NB4 (cell line): ENCODE measurements around the gene COPG2.
"Not testable (repeated sequence)": the region's sequence is repeated elsewhere in the genome, so short reads cannot be mapped to it uniquely, and the experiment has no call there.

Experiments
- DNase-seq: peaks from one replicate; pipeline ENCODE4 v3.0.0; 2010; ENCODE audit warnings: low read depth
- H3K4me3 ChIP-seq: one replicate; pipeline ENCODE4 v1.5.1; 2011; ENCODE audit warnings: mild to moderate bottlenecking, low read depth, low read length, moderate library complexity
- MYC ChIP-seq: IDR thresholded peaks from 2 replicates; pipeline ENCODE4 v1.6.1; 2011; ENCODE audit warnings: low read depth, low read length
- POLR2A ChIP-seq: IDR thresholded peaks from 2 replicates; pipeline ENCODE4 v1.6.1; 2011; ENCODE audit warnings: mild to moderate bottlenecking; ENCODE audit not compliant: insufficient read length; ENCODE audit errors: extremely low read depth
- TF ChIP-seq, protein P1 (sequence below): IDR thresholded peaks from one replicate; pipeline ENCODE4 v1.5.1; 2012; ENCODE audit warnings: low read depth, low read length
- TF ChIP-seq, protein P2 (sequence below): IDR thresholded peaks from 2 replicates; pipeline ENCODE4 v1.6.1; 2011; ENCODE audit warnings: low read depth, low read length

Gene COPG2

DNA sequence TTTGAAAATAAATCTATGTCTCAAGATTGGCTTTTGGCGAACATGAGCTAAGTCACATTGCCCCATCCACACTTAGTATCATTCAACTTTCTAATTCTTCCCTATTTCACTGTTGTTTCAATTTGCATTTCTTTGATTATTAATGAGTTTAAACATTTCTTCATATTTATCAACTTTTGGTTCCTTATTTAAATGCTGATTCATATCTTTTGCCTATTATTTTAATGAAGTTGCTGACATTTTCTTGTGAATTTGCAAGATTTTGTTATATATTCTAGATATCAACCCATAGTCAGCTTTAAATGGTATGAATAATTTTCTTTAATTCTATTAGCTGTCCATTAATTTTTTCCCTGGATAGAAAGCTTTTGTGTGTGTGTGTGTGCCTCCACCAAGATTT, 32.2 kb upstream of the COPG2 start:
- DNase-seq = no peak
- H3K4me3 ChIP-seq = no peak overlapping the region
- TF ChIP-seq, protein P1, sequence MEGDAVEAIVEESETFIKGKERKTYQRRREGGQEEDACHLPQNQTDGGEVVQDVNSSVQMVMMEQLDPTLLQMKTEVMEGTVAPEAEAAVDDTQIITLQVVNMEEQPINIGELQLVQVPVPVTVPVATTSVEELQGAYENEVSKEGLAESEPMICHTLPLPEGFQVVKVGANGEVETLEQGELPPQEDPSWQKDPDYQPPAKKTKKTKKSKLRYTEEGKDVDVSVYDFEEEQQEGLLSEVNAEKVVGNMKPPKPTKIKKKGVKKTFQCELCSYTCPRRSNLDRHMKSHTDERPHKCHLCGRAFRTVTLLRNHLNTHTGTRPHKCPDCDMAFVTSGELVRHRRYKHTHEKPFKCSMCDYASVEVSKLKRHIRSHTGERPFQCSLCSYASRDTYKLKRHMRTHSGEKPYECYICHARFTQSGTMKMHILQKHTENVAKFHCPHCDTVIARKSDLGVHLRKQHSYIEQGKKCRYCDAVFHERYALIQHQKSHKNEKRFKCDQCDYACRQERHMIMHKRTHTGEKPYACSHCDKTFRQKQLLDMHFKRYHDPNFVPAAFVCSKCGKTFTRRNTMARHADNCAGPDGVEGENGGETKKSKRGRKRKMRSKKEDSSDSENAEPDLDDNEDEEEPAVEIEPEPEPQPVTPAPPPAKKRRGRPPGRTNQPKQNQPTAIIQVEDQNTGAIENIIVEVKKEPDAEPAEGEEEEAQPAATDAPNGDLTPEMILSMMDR = no peak
- TF ChIP-seq, protein P2, sequence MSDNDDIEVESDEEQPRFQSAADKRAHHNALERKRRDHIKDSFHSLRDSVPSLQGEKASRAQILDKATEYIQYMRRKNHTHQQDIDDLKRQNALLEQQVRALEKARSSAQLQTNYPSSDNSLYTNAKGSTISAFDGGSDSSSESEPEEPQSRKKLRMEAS = no peak
- TF ChIP-seq POLR2A (no peak), MYC (no peak)

DNA sequence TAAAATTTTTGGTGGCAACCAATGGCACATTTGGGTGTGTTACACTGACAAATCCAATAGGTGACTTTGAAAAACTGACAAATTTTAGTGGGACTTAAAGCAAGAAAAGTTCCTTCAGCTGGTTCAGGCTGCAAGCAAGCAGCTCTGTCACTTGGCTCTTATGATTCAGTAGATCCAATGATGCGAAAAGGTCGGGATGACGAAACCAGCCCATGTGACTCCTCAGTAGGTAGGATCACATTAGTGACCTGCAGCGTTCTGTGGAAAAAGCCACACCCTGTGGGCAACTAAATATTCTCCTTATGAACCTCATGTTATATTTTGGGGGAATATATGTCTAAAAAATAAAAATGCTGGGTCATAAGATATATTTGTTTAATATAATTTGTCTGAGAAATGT, 31.1 kb upstream of the COPG2 start:
- no peak overlapping the region for H3K4me3 ChIP-seq
- DNase-seq = peak; percentile 9
- no peak for TF ChIP-seq POLR2A
- TF ChIP-seq, protein P1 = no peak
- TF ChIP-seq, protein P2 = no peak
- no peak for TF ChIP-seq MYC

DNA sequence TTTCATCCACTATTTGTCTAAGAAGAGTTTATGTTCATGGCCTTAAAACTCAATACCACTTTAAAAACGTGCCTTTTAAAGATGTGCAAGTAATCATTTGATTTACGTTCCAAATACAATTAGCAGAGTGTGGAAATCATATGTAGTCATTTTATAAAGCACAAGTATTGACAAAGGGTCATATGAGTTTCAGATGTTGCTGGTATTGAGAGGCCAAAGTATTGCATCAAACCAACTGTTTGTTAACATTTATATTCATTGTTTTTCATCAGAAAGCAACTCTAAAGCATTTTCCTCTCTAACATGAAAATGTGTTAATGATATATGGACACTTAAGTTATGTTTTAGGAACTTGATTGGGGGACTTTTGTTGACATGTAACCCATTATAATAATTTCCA, 29.3 kb upstream of the COPG2 start:
- no peak for DNase-seq
- no peak overlapping the region for H3K4me3 ChIP-seq
- TF ChIP-seq, protein P1 = no peak
- TF ChIP-seq, protein P2 = no peak
- no peak for TF ChIP-seq MYC
- TF ChIP-seq POLR2A = no peak

DNA sequence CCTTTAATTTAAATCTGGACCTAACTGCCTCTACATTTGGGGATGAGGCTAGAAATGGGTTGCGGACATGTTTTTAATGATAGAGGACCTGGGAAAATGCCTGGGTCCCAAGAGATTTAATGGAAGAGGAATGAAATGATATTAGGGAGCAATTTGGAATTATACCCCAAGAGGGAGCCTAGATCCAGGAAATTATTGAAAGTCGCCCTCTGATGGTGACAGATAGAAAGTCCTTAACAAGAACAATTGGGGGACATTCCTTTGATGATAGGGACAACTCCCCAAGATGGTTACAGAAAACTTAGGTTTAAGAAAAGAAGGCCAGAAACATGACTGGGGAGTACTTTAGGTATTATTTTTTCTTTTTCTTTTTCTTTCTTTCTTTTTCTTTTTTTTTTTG, 27.3 kb upstream of the COPG2 start:
- peak; percentile 57 for DNase-seq
- no peak overlapping the region for H3K4me3 ChIP-seq
- TF ChIP-seq, protein P1 = peak; percentile 69
- no peak for TF ChIP-seq MYC

DNA sequence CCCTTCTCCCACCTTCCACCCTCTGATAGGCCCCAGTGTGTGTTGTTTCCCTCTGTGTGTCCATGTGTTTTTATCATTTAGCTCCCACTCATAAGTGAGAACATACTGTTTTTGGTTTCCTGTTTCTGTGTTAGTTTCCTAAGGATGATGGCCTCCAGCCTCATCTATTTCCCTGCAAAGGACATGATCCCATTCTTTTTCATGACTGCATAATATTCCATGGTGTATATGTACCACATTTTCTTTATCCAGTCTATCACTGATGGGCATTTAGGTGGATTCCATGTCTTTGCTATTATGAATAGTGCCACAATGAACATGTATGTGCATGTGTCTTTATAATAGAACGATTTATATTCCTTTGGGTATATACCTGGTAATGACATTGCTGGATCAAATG, 23.8 kb upstream of the COPG2 start:
- not testable (repeated sequence) for H3K4me3 ChIP-seq, DNase-seq

DNA sequence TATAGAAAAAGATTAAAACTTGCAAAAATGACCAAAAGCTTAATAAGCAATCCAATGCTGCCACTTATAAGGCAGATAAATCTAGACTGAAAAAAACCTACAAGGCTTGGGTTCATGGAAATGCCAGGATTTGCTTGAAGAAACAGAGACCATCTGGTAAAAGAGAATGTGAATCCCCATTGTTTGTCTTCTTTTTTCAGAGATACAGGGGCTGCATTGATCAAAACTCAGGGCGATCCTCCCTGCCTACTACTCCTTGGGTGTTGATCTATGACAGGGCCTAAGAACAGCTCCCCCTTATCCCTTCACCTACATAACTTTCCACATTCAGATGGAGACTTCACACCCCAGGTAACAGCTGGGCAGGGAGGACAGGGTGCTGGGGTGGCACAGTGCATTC, 21.1 kb upstream of the COPG2 start:
- no peak overlapping the region for H3K4me3 ChIP-seq
- TF ChIP-seq, protein P1 = no peak
- TF ChIP-seq POLR2A (no peak), MYC (no peak)
- TF ChIP-seq, protein P2 = no peak
- DNase-seq = no peak

DNA sequence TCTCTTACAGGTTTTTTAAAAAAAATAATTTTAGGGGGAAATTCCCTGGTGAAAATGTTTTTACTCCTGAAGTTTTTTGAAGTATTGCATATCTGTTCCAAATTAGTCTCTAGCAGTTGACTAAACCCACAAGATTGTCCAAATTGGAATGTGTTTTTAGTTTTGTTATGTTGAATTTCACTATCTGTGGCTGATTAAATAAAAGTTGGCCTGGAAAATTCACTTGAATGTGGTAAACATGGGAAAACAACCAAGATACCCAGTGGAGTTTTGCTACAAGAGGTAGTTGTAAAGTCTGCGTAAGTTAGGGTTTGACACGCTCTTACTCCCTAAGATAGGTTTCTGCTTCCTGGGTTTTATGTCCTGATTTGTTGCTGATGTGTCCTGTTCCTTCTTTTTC, 14.5 kb upstream of the COPG2 start:
- TF ChIP-seq MYC = no peak
- TF ChIP-seq, protein P2 = no peak
- TF ChIP-seq, protein P1 = no peak
- no peak for TF ChIP-seq POLR2A
- no peak overlapping the region for H3K4me3 ChIP-seq

More for the DNA sequence above, 14.5 kb upstream of the COPG2 start:
- DNase-seq = no peak
